Epithelial cell of prostate (primary cell): ENCODE data around the gene LGR6.

ENCODE experiments used
- DNase-seq: peaks from one replicate; pipeline ENCODE4 v3.0.0-alpha.2; 2011; ENCODE audit warnings: low read depth, low spot score
- H3K27ac ChIP-seq: fragments of 450-650 bp; 2 replicates; pipeline ENCODE4 v1.5.1; 2017; ENCODE audit warnings: mild to moderate bottlenecking

LGR6 gene

GRCh38 chr1:202198366-202198724 is 4.7 kb downstream of the LGR6 start:
- DNase-seq = no peak
- no peak overlapping the region for H3K27ac ChIP-seq

- no peak overlapping the region for H3K27ac ChIP-seq
Measured at GRCh38 chr1:202199040-202199889, 5.7 kb downstream of the LGR6 start.

GRCh38 chr1:202200112-202200548 is 6.5 kb downstream of the LGR6 start:
- no peak for DNase-seq
- H3K27ac ChIP-seq = no peak overlapping the region

More at GRCh38 chr1:202199040-202199889, 5.7 kb downstream of the LGR6 start:
- no peak for DNase-seq

- no peak for DNase-seq
- H3K27ac ChIP-seq = no peak overlapping the region
Measured at GRCh38 chr1:202200669-202201068, 7.1 kb downstream of the LGR6 start.

GRCh38 chr1:202201266-202201665 is 7.7 kb downstream of the LGR6 start:
- no peak overlapping the region for H3K27ac ChIP-seq
- DNase-seq = no peak

GRCh38 chr1:202201971-202202370 is 8.4 kb downstream of the LGR6 start:
- H3K27ac ChIP-seq = no peak overlapping the region
- no peak for DNase-seq

GRCh38 chr1:202202500-202203168 is 9.0 kb downstream of the LGR6 start:
- no peak for DNase-seq
- H3K27ac ChIP-seq = no peak overlapping the region

GRCh38 chr1:202203238-202204039 is 9.8 kb downstream of the LGR6 start:
- DNase-seq = no peak
- H3K27ac ChIP-seq = no peak overlapping the region

- no peak for DNase-seq
- H3K27ac ChIP-seq = no peak overlapping the region
Measured at GRCh38 chr1:202204065-202204464, 10.5 kb downstream of the LGR6 start.

GRCh38 chr1:202205523-202206190 is 12.1 kb downstream of the LGR6 start:
- DNase-seq = no peak
- no peak overlapping the region for H3K27ac ChIP-seq

GRCh38 chr1:202207292-202207691 is 13.7 kb downstream of the LGR6 start:
- no peak for DNase-seq
- no peak overlapping the region for H3K27ac ChIP-seq

GRCh38 chr1:202208351-202208857 is 14.8 kb downstream of the LGR6 start:
- no peak for DNase-seq
- H3K27ac ChIP-seq = no peak overlapping the region

GRCh38 chr1:202210385-202210784 is 16.8 kb downstream of the LGR6 start:
- DNase-seq = no peak
- no peak overlapping the region for H3K27ac ChIP-seq

GRCh38 chr1:202210969-202211368 is 17.4 kb downstream of the LGR6 start:
- no peak overlapping the region for H3K27ac ChIP-seq
- no peak for DNase-seq

GRCh38 chr1:202212787-202213186 is 19.2 kb downstream of the LGR6 start:
- DNase-seq = no peak
- no peak overlapping the region for H3K27ac ChIP-seq

- no peak for DNase-seq
- no peak overlapping the region for H3K27ac ChIP-seq
Measured at GRCh38 chr1:202213361-202214088, 19.9 kb downstream of the LGR6 start.

GRCh38 chr1:202214089-202214843 is 20.7 kb downstream of the LGR6 start:
- no peak for DNase-seq
- no peak overlapping the region for H3K27ac ChIP-seq

- no peak overlapping the region for H3K27ac ChIP-seq
- no peak for DNase-seq
Measured at GRCh38 chr1:202215472-202216130, 22.0 kb downstream of the LGR6 start.
